Amniotic epithelial cell (primary cell): ENCODE measurements around the gene DACT2.
"Not testable (repeated sequence)": the region's sequence is repeated elsewhere in the genome, so short reads cannot be mapped to it uniquely, and the experiment has no call there.

Experiments
- DNase-seq: peaks from one replicate; pipeline ENCODE4 v3.0.0-alpha.2; 2010; ENCODE audit warnings: low read depth

DACT2 gene

GRCh38 chr6:168319279-168320111 lies at the start of gene DACT2:
DACT2 (minus strand) TSS chr6:168319777; CDS start chr6:168319633, 144 bp downstream.
- peak; percentile 21 for DNase-seq

GRCh38 chr6:168368936-168369335 lies 49.4 kb upstream of the DACT2 start:
- DNase-seq, result no peak

GRCh38 chr6:168368066-168368820 lies 48.7 kb upstream of the DACT2 start:
- peak; percentile 70 for DNase-seq

- no peak for DNase-seq
Measured at GRCh38 chr6:168367285-168367751, 47.7 kb upstream of the DACT2 start.

- no peak for DNase-seq
Measured at GRCh38 chr6:168366473-168366872, 46.9 kb upstream of the DACT2 start.

- DNase-seq, result no peak
Measured at GRCh38 chr6:168365422-168366165, 46.0 kb upstream of the DACT2 start.

GRCh38 chr6:168364793-168365421 lies 45.3 kb upstream of the DACT2 start:
- DNase-seq, result no peak

GRCh38 chr6:168363811-168364792 lies 44.5 kb upstream of the DACT2 start:
- no peak for DNase-seq

- DNase-seq, result no peak
Measured at GRCh38 chr6:168363302-168363701, 43.7 kb upstream of the DACT2 start.

GRCh38 chr6:168362276-168362990 lies 42.9 kb upstream of the DACT2 start:
- DNase-seq, result no peak

GRCh38 chr6:168361766-168362165 lies 42.2 kb upstream of the DACT2 start:
- DNase-seq, result no peak

GRCh38 chr6:168359794-168360193 lies 40.2 kb upstream of the DACT2 start:
- DNase-seq, result no peak

GRCh38 chr6:168358842-168359420 lies 39.4 kb upstream of the DACT2 start:
- no peak for DNase-seq

GRCh38 chr6:168356872-168357271 lies 37.3 kb upstream of the DACT2 start:
- not testable (repeated sequence) for DNase-seq

GRCh38 chr6:168355716-168356522 lies 36.3 kb upstream of the DACT2 start:
- DNase-seq, result peak; percentile 16

- no peak for DNase-seq
Measured at GRCh38 chr6:168354338-168354737, 34.8 kb upstream of the DACT2 start.

GRCh38 chr6:168353041-168353440 lies 33.5 kb upstream of the DACT2 start:
- DNase-seq, result no peak

GRCh38 chr6:168352096-168352495 lies 32.5 kb upstream of the DACT2 start:
- no peak for DNase-seq

GRCh38 chr6:168349718-168350210 lies 30.2 kb upstream of the DACT2 start:
- no peak for DNase-seq
